GM19328 (cell line): ENCODE results near the gene SLC36A1.
A peak's percentile ranks its signal among the peaks of the same experiment; 100 is the strongest.

ENCODE experiments used
- ATAC-seq: cut with Tn5 transposase; IDR thresholded peaks from one replicate; pipeline ENCODE4 v1.9.1; 2021; ENCODE audit warnings: mild to moderate bottlenecking, moderate library complexity; ENCODE audit not compliant: unreplicated experiment

Gene SLC36A1

GRCh38 chr5:151451626-151452520, 4.5 kb downstream of the SLC36A1 start:
- peak; percentile 49 for ATAC-seq

GRCh38 chr5:151454166-151454565, 6.8 kb downstream of the SLC36A1 start:
- no peak for ATAC-seq

DNA sequence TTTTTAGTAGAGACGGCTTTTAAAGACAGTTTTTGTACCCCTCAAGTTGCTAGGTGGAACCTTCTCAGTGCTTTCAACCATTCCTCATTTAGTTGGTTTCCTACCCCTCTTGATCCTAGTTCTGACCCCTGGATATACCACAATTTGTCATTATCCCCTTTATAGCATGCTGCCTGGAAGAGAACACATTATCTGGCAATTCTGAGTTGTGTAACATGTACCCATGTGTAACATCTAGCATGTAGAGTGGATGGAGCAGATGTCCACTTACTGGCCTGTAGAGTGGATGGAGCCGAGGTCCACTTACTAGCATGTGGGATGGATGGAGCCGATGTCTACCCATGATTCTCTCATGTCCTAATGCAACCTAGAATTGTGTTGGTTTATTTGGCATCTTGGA, 7.5 kb downstream of the SLC36A1 start:
- no peak for ATAC-seq

- ATAC-seq, result no peak
These were observed 9.0 kb downstream of the SLC36A1 start for GRCh38 chr5:151456321-151456940.

DNA sequence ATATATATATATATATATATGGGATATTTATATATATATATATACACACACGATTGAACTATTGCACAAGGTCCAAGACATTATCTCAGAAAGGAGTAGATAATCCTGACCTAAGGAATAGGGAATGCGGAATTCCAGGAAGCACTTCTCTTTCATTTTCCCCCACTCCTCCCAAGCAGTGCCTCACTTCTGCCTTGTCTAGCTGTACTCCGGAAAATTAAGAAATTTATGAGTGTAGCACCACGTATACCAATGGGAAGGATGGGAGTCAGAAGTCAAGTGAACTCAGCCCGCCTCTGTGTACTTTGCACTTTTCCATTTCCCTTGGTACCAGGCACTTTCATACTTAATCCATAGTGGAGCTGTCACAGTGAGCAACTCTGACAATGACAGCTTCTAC, 10.9 kb downstream of the SLC36A1 start:
- no peak for ATAC-seq

GRCh38 chr5:151459680-151460324, 12.4 kb downstream of the SLC36A1 start:
- ATAC-seq, result no peak

DNA sequence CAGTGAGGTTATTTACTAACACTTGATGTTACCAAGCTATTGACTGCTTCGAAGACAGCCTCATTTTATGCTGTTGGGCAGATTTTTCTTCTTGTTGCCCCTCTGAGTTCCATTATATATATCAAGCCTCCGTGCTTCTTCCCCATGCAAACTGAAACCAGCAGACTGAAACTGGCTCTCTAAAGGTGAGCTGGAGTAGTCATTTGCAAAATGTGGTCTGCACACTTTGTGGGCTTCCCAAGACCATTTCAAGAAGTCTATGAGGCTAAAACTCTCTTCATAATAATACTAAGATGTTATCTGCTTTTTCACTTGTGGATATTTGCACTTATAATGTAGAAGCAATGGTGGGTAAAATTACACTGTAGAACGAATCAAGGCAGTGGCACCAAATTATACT, 13.9 kb downstream of the SLC36A1 start:
- peak; percentile 85 for ATAC-seq

GRCh38 chr5:151463137-151464029, 16.0 kb downstream of the SLC36A1 start:
- no peak for ATAC-seq

GRCh38 chr5:151464101-151464500, 16.7 kb downstream of the SLC36A1 start:
- ATAC-seq, result no peak

DNA sequence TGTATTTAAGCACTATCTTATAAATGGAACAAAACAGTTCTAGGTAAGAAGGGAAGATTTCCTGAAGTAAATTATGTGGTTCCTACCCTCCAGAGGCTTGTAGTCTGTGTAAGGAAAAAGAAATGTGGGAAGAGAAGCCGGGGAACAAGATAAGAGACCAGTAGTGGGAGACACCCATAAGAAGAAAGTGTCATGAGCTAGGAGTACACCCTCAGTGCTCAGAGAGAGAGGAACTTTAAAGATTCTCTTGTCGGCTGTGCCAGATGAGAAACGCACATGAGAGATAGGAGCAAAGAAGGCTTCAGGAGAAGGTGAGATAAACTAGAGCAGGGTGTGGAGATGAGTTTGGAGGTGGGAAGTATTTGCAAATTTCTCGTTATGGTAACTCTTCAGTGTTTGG, 18.1 kb downstream of the SLC36A1 start:
- ATAC-seq, result no peak

DNA sequence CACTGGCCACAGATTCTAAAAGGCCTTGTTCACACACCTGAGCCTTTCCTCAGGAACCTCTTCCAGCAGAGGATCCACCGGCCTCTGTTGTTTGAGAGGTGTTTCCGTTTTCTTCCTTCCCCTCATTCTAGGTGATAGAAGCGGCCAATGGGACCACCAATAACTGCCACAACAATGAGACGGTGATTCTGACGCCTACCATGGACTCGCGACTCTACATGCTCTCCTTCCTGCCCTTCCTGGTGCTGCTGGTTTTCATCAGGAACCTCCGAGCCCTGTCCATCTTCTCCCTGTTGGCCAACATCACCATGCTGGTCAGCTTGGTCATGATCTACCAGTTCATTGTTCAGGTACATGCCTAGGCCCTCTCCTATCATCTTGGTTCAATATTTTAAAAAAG, 20.2 kb downstream of the SLC36A1 start:
- ATAC-seq, result no peak

DNA sequence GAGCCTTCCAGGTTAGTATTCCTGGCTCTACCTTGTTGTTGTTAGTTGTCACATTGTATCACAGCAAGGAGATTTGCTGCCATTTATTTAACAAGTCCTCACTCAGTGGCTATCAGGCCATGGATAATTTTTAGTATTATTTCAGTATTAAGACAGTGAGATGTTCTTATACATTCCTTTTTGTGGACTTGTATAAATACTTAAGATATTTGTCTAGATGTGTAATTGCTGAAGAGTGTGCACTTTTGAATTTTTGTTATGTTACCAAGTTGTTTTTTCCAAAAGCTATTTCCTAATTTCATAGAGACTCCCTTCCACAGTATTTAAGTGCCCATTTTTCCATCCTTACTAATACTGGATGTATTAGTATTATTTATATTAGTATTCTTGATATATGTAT, 22.0 kb downstream of the SLC36A1 start:
- ATAC-seq, result no peak

DNA sequence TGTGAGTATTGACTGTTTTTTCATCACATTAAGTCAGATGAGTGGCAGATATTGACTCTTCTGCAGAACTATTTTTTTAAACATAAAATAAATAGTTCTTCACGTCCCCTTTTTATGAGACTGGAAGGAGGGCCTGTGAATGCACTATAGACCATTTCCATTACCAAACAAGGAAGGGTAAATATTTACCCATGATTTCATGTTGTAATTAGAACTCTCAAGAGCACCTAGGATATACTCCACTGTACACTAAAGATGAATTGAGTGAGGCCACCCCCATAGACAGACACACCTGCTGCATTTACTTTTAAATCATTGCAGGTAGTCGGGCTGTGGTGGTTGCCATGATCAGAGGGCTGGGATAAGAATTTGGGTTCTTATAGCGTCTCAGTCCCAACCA, 22.6 kb downstream of the SLC36A1 start:
- ATAC-seq, result no peak

GRCh38 chr5:151470439-151470838, 23.0 kb downstream of the SLC36A1 start:
- no peak for ATAC-seq

- no peak for ATAC-seq
These were observed 23.9 kb downstream of the SLC36A1 start for GRCh38 chr5:151471276-151471675.

DNA sequence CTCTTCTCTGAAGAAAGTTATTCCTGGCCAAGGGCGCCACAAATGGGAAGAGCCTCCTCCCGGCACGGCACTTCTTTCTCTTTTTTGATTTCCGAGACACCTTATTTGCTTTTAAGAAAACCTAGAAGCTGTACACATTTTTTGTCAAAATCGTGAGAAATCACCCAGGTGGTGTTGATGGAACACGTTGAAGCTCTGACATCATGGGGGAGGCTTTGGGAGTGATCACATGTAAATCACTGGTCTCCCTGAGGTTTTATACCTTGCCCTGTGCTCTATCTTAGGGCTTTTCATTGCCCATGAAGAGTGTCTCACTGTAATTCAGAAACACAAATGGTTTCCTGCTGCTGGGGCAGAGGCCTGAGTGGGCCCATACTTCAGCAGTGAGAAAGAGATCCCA, 27.4 kb downstream of the SLC36A1 start:
- ATAC-seq, result no peak

DNA sequence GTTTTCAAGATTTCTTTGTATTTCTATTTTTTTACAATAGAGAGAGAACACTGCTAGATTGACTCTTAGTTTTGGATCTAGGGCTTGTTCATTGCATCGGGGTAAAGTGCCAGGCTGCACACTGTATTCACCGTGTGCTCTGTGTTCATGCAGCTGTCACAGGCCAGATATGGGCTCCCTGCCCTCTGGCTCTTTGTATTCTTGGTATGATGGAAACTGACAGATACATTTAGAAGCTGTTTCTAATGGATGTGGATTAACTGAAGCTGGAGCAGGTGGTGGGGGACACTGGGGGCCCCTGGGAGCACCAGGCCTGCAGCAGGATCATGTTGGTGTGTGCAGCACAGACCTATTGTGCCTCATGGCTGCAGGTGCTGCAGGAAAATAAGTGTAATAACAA, 28.0 kb downstream of the SLC36A1 start:
- no peak for ATAC-seq

DNA sequence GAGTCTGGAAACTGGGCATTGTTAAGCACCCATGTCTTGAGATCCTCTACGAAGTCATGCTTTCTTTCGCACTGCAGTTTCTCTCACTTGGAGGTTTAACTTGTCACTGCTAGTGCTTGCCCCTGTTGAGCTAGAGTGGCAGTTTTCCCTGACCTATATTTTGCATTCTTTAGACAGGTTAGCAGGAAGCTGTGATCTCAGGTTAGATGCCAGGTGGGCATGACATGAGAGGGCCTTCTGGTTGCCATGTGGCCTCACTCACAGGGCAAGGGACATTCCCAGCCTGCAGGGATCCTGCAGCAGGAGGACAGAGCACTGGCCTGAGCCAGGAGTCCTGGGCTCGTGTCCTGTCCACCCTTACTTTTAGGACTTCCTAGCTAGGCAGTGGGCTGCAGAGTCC, 28.6 kb downstream of the SLC36A1 start:
- ATAC-seq, result no peak

DNA sequence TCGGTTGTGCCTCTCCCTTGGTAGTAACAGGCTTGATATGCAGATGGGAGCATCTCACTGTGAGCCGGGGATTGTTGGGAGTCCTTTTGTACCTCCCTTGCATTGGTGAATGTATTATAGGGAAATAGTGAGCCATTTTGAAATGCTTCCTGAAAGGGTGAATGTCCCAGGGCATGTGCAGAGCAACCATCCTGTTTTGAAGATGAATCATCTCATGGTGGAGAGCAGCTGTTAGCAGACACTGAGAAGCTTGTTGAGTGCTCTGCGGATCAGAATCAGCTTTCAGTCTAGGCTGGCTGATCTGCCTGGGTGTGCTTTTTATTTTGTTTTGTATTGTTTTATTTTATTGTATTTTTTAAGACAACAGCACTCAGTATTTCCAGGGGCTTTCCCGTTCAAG, 29.7 kb downstream of the SLC36A1 start:
- ATAC-seq, result no peak

DNA sequence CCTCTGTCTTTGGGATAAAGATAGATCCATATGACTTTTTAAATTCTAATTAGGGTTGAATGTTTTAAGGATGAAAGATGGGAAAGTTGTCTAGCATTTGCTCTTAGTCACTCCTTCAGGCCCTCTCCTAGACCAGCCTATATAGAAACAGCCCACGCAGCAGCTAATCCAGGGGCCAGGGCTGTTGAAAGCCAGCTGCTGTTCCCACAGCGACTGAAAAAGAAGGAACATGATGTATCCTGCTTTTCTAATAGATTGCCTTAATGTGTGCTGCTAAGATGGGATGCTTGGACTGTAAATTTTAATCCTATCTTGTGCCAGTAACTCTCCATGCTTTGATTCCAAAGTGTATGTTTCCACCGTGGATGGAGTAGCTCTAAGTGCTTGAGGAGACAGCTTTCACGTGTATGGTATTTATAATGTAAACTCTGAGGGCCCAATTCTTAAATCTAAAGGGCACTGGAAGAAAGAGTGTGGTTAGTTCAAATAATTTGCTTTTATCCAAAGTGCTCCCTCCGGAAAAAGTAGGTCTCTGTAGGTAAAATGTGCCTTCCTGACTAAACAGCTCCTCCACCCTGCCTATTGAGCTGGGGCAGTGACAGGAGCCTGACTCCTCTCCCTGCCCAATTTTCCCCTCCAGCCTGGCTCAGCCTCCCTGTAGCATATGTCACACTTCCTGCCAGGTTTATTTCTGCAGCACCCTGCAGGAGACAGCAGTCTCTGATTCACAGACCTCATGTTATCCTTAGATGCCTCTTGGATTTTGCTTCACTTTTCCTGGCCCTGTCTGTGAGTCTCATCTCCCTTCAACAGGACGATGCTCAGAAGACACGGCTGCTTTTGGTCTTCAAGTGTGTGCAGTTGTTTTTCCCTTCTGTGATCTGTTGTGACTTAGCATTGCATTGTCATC, 33.2 kb downstream of the SLC36A1 start:
- no peak for ATAC-seq
